Stomach (tissue), 9 donors: Measurements from ENCODE around the gene CWH43. TPM values are rescaled to one million over a fixed set of nuclear protein-coding genes. Genes with fewer than 3 reads are reported as not detected.

Experiments used
- DNase-seq, 2 donors: peaks; one replicate each; pipeline versions ENCODE4 v3.0.0 to v3.0.0-alpha.2; 2013 to 2019
- H3K27ac ChIP-seq, 5 donors: fragments of 200-600 bp in 4 of 5; sonication (generic) in 4 of 5; one replicate each; pipeline ENCODE4 v1.5.1; 2013 to 2019; ENCODE audit warnings: mild to moderate bottlenecking in 1 of 5, moderate library complexity in 1 of 5
- H3K27me3 ChIP-seq, 3 donors: fragments of 200-600 bp; sonication (generic); one replicate each; pipeline ENCODE4 v1.5.1; 2017 to 2019; ENCODE audit warnings: mixed run types in 1 of 3
- H3K36me3 ChIP-seq, 4 donors: fragments of 200-600 bp; sonication (generic); 1 replicate in 3 of 4; 2 replicates in 1 of 4; pipeline ENCODE4 v1.5.1; 2016 to 2019
- H3K4me1 ChIP-seq, 4 donors: fragments of 200-600 bp; sonication (generic); one replicate each; pipeline ENCODE4 v1.5.1; 2016 to 2019
- H3K4me3 ChIP-seq, 4 donors: fragments of 200-600 bp; sonication (generic) in 3 of 4; one replicate each; pipeline ENCODE4 v1.5.1; 2016 to 2019; ENCODE audit warnings: mild to moderate bottlenecking in 1 of 4
- H3K9me3 ChIP-seq, 4 donors: fragments of 200-600 bp; sonication (generic); one replicate each; pipeline ENCODE4 v1.5.1; 2016 to 2019
- CTCF ChIP-seq, 7 experiments: fragments of 450-650 bp in 4 of 7; fragments of 200-600 bp in 3 of 7; sonication (generic) in 3 of 7; IDR thresholded peaks; one replicate each; pipeline ENCODE4 v1.5.1; 2016 to 2019; ENCODE audit warnings: antibody characterized with exemption in 7 of 7, control low read depth in 2 of 7, mild to moderate bottlenecking in 1 of 7
- EP300 ChIP-seq: sonication (generic); formaldehyde crosslinking; IDR thresholded peaks from one replicate; pipeline ENCODE4 v1.6.1; 2017; ENCODE audit warnings: antibody characterized with exemption
- POLR2A ChIP-seq, 4 donors: fragments of 450-650 bp; IDR thresholded peaks; one replicate each; pipeline ENCODE4 v1.6.1; 2016; ENCODE audit warnings: antibody characterized with exemption in 4 of 4, control low read depth in 2 of 4, mild to moderate bottlenecking in 1 of 4, moderate library complexity in 1 of 4
- POLR2AphosphoS5 ChIP-seq, 3 donors: sonication (generic); formaldehyde crosslinking; IDR thresholded peaks; one replicate each; pipeline ENCODE4 v1.6.1; 2016; ENCODE audit warnings: antibody characterized with exemption in 3 of 3
- WGBS, 5 donors: extraction: QIAGEN DNeasy Blood & Tissue Kit in 3 of 5; methylation state at CpG; one replicate each; pipeline versions ENCODE4 v1.1.5 to v1.1.7; 2013 to 2018; 5-methylcytosine and 5-hydroxymethylcytosine counted together
- intact Hi-C: fragments of 100-400 bp; cut with DNase I; formaldehyde crosslinking; loops from one replicate; pipeline ENCODE4 v1.15.1; 2023; ENCODE audit warnings: low total_unique reads
- polyA plus RNA-seq, 3 donors: library from polyadenylated mRNA; stranded (reverse); fragments of 200-250 nt; gene quantifications; one replicate each; pipeline ENCODE4 v1.2.3, GENCODE V29; 2013
- total RNA-seq, 5 donors: library from RNA; depleted of rRNA; stranded (reverse); fragments of >200 nt; gene quantifications; one replicate each; pipeline versions ENCODE4 v1.1.0 to v1.2.3, GENCODE V29; 2014 to 2016
- donor health status: healthy with polysubstance abuse.
- donor health status: Bipolar disorder and iron deficiency.
- donor health status: healthy.

The CWH43 gene
- total and polyA plus RNA-seq, 8 donors = 0.50 to 48.1 (median 2.8) TPM; not detected in 1

- 41 to 71% (median 49%) methylated on average over 6 of the region's 6 CpGs for WGBS, 5 donors
Measured at GRCh38 chr4:48998440-48998839, 12.4 kb downstream of the CWH43 start.

GRCh38 chr4:49000806-49001205 is 14.7 kb downstream of the CWH43 start:
- no peak overlapping the region for H3K4me3 ChIP-seq
- intact Hi-C loops = no loop called here
- peaks cover 0 to 8% (median 2%) of the 10 kb centered on the region in 4 donors for H3K4me1 ChIP-seq

More at GRCh38 chr4:48998440-48998839, 12.4 kb downstream of the CWH43 start:
- no peak for DNase-seq
- intact Hi-C loops = no loop called here
- Histone ChIP-seq H3K27ac (peak overlapping the region in 1 of 5 donors; percentile 10), H3K4me1 (peaks cover 0 to 8% (median 2%) of the 10 kb centered on the region in 4 donors), H3K36me3 (no peaks in the 10 kb centered on the region), H3K27me3 (no peaks in the 10 kb centered on the region), H3K9me3 (no peaks in the 10 kb centered on the region), H3K4me3 (no peak overlapping the region)
- TF ChIP-seq CTCF (IDR thresholded peaks at IDR 0.05) (no peak), POLR2A (IDR thresholded peaks at IDR 0.05) (no peak), POLR2AphosphoS5 (IDR thresholded peaks at IDR 0.05) (no peak), EP300 (no peak)

GRCh38 chr4:49002931-49003330 is 16.9 kb downstream of the CWH43 start:
- TF ChIP-seq EP300 (no peak), POLR2AphosphoS5 (IDR thresholded peaks at IDR 0.05) (no peak), POLR2A (IDR thresholded peaks at IDR 0.05) (no peak), CTCF (IDR thresholded peaks at IDR 0.05) (no peak)
- H3K36me3 ChIP-seq = no peaks in the 10 kb centered on the region
- peaks cover 0 to 3% (median 1%) of the 10 kb centered on the region in 4 donors for H3K4me1 ChIP-seq
- H3K9me3 ChIP-seq = no peaks in the 10 kb centered on the region
- no peak overlapping the region for H3K27ac ChIP-seq
- no peaks in the 10 kb centered on the region for H3K27me3 ChIP-seq
- H3K4me3 ChIP-seq = no peak overlapping the region
- intact Hi-C loops = no loop called here
- DNase-seq = no peak

More at GRCh38 chr4:49000806-49001205, 14.7 kb downstream of the CWH43 start:
- Histone ChIP-seq H3K27ac (no peak overlapping the region), H3K27me3 (no peaks in the 10 kb centered on the region), H3K36me3 (no peaks in the 10 kb centered on the region), H3K9me3 (no peaks in the 10 kb centered on the region)
- DNase-seq = no peak
- no peak for TF ChIP-seq POLR2AphosphoS5 (IDR thresholded peaks at IDR 0.05)
- TF ChIP-seq CTCF (IDR thresholded peaks at IDR 0.05) = no peak
- TF ChIP-seq EP300 = no peak
- no peak for TF ChIP-seq POLR2A (IDR thresholded peaks at IDR 0.05)

GRCh38 chr4:49018718-49019295 is 32.7 kb downstream of the CWH43 start:
- DNase-seq = no peak
- intact Hi-C loops = no loop called here
- WGBS, 5 donors = 39 to 64% (median 50%) methylated on average over 2 of the region's 2 CpGs

More at GRCh38 chr4:49018718-49019295, 32.7 kb downstream of the CWH43 start:
- TF ChIP-seq CTCF (IDR thresholded peaks at IDR 0.05) = no peak
- TF ChIP-seq EP300 = no peak
- no peak for TF ChIP-seq POLR2AphosphoS5 (IDR thresholded peaks at IDR 0.05)
- no peak for TF ChIP-seq POLR2A (IDR thresholded peaks at IDR 0.05)
- Histone ChIP-seq H3K36me3 (no peaks in the 10 kb centered on the region), H3K27ac (no peak overlapping the region), H3K9me3 (peaks cover 0 to 19% (median 6%) of the 10 kb centered on the region in 4 donors), H3K27me3 (no peaks in the 10 kb centered on the region), H3K4me3 (no peak overlapping the region), H3K4me1 (peaks cover 0 to 6% (median 0%) of the 10 kb centered on the region in 4 donors)
